ENCODE results near the gene CASP8AP2.

DNA sequence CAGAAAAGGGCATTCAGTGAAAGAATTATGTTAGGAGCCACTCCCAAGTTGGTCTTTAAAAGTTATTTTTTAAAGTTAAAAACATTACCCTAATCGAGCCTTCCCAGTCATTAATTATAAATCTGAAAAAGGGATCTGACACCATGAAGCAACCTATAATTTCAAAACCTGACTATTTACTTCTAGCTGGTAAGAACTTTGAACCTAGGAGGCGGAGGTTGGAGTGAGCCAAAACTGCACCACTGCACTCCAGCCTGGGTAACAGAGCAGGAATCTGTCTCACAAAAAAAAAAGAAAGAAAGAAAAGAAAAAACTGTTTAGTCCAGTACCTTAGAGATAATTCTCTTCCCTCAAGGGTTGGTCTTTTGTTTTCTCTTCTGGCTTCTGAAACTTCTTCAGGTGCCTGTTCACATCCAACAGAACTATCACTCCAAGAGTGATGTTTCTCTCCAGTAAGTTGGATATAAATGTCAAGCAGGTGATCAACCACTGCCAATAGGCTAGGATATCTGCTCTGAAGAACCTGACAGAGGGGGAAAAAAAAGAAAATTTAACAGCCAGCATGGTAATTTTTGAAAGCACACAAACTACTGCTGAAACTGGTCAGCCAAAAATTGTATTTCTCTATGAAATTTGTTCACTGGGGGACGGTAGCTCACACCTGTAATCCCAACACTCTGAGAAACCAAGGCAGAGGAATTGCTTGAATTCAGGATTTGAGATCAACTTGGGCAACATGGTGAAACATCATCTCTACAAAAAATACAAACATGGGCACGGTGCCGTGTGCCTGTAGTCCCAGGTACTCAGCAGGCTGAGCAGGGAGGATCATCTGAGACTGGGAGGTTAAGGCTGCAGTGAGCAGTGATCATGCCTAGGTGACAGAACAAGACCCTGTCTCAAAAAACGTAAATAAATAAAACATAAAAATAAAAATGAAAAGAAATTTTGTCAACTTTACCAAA is 48.3 kb upstream of the CASP8AP2 start:
- TF ChIP-seq POLR2AphosphoS5 (IDR thresholded peaks at IDR 0.05; ENCODE audit: low read depth) (no peak), EZH2 (IDR thresholded peaks at IDR 0.05; ENCODE audit: low read depth, unreplicated experiment) (no peak), CREB1 (CRISPR knock-in tag; IDR thresholded peaks at IDR 0.05; ENCODE audit: low read depth) (no peak), STAT1 (IDR thresholded peaks at IDR 0.05; ENCODE audit: unreplicated experiment) (no peak)
- TF ChIP-seq, protein P1, sequence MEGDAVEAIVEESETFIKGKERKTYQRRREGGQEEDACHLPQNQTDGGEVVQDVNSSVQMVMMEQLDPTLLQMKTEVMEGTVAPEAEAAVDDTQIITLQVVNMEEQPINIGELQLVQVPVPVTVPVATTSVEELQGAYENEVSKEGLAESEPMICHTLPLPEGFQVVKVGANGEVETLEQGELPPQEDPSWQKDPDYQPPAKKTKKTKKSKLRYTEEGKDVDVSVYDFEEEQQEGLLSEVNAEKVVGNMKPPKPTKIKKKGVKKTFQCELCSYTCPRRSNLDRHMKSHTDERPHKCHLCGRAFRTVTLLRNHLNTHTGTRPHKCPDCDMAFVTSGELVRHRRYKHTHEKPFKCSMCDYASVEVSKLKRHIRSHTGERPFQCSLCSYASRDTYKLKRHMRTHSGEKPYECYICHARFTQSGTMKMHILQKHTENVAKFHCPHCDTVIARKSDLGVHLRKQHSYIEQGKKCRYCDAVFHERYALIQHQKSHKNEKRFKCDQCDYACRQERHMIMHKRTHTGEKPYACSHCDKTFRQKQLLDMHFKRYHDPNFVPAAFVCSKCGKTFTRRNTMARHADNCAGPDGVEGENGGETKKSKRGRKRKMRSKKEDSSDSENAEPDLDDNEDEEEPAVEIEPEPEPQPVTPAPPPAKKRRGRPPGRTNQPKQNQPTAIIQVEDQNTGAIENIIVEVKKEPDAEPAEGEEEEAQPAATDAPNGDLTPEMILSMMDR (conservative IDR thresholded peaks at IDR 0.05; ENCODE audit: low read depth in 2 of 2) = no peak
- TF ChIP-seq, protein P2, sequence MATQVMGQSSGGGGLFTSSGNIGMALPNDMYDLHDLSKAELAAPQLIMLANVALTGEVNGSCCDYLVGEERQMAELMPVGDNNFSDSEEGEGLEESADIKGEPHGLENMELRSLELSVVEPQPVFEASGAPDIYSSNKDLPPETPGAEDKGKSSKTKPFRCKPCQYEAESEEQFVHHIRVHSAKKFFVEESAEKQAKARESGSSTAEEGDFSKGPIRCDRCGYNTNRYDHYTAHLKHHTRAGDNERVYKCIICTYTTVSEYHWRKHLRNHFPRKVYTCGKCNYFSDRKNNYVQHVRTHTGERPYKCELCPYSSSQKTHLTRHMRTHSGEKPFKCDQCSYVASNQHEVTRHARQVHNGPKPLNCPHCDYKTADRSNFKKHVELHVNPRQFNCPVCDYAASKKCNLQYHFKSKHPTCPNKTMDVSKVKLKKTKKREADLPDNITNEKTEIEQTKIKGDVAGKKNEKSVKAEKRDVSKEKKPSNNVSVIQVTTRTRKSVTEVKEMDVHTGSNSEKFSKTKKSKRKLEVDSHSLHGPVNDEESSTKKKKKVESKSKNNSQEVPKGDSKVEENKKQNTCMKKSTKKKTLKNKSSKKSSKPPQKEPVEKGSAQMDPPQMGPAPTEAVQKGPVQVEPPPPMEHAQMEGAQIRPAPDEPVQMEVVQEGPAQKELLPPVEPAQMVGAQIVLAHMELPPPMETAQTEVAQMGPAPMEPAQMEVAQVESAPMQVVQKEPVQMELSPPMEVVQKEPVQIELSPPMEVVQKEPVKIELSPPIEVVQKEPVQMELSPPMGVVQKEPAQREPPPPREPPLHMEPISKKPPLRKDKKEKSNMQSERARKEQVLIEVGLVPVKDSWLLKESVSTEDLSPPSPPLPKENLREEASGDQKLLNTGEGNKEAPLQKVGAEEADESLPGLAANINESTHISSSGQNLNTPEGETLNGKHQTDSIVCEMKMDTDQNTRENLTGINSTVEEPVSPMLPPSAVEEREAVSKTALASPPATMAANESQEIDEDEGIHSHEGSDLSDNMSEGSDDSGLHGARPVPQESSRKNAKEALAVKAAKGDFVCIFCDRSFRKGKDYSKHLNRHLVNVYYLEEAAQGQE (IDR thresholded peaks at IDR 0.05; ENCODE audit: unreplicated experiment) = no peak
